HepG2 (cell line): Measurements from ENCODE around the gene TEAD3. TPM values are rescaled to one million over a fixed set of nuclear protein-coding genes. Genes with fewer than 3 reads are reported as not detected.

Experiments used
- FOSL1 ChIP-seq: sonication (generic); formaldehyde crosslinking; IDR thresholded peaks from 2 replicates; pipeline ENCODE4 v1.9.0; 2021; ENCODE audit warnings: missing genetic modification reagents, borderline replicate concordance
- HNRNPL ChIP-seq: fragments of 200-400 bp; formaldehyde crosslinking; IDR thresholded peaks from 2 replicates; pipeline ENCODE4 v1.6.1; 2017; ENCODE audit warnings: mild to moderate bottlenecking, low read depth, low read length
- NRL ChIP-seq: sonication (generic); formaldehyde crosslinking; IDR thresholded peaks from 2 replicates; pipeline ENCODE4 v1.5.0; 2020; ENCODE audit warnings: missing genetic modification reagents, mild to moderate bottlenecking, moderate library complexity, borderline replicate concordance
- ZBTB7A ChIP-seq: sonication (generic); formaldehyde crosslinking; IDR thresholded peaks from 2 replicates; pipeline ENCODE4 v1.8.0; 2022; ENCODE audit warnings: mild to moderate bottlenecking, missing genetic modification reagents
- ZNF33A ChIP-seq: sonication (generic); formaldehyde crosslinking; IDR thresholded peaks from 2 replicates; pipeline ENCODE4 v1.5.1; 2020; ENCODE audit warnings: missing genetic modification reagents, mild to moderate bottlenecking, moderate library complexity, borderline replicate concordance
- ZNF510 ChIP-seq: sonication (generic); formaldehyde crosslinking; IDR thresholded peaks from 2 replicates; pipeline ENCODE4 v1.4.0; 2020; ENCODE audit warnings: low read depth, mild to moderate bottlenecking, missing genetic modification reagents
- ZNF552 ChIP-seq: sonication (generic); formaldehyde crosslinking; IDR thresholded peaks from 2 replicates; pipeline ENCODE4 v1.9.0; 2022; ENCODE audit warnings: missing genetic modification reagents, mild to moderate bottlenecking, borderline replicate concordance
- ZNF563 ChIP-seq: sonication (generic); formaldehyde crosslinking; IDR thresholded peaks from 2 replicates; pipeline ENCODE4 v1.8.0; 2022; ENCODE audit warnings: mild to moderate bottlenecking, moderate library complexity, missing genetic modification reagents
- ZNF605 ChIP-seq: sonication (generic); formaldehyde crosslinking; IDR thresholded peaks from 2 replicates; pipeline ENCODE4 v1.8.0; 2022; ENCODE audit warnings: mild to moderate bottlenecking, missing genetic modification reagents
- polyA plus RNA-seq, 8 experiments: library from polyadenylated mRNA; depleted of rRNA in 3 of 8; stranded (reverse) in 7 of 8; unstranded in 1 of 8; fragments of >200 nt; fragmentation: Illumina TruSeq in 4 of 8; extraction: Trizol in 4 of 8; gene quantifications; 2 replicates each; pipeline versions ENCODE4 v1.2.1 to v1.2.3, GENCODE V29; 2011 to 2016; ENCODE audit warnings: low read depth in 4 of 8, missing spikeins in 1 of 8, mixed read lengths in 1 of 8; ENCODE audit not compliant: insufficient read depth in 1 of 8
- total RNA-seq, 5 experiments: library from RNA; depleted of rRNA; stranded (reverse); fragments of >200 nt; fragmentation: Illumina TruSeq; extraction: Trizol; gene quantifications; 2 replicates each; pipeline ENCODE4 v1.2.3, GENCODE V29; 2016; ENCODE audit warnings: low read depth in 1 of 5
- TF ChIP-seq, protein P1 (sequence below): sonication (generic); formaldehyde crosslinking; IDR thresholded peaks from 2 replicates; pipeline ENCODE4 v1.5.1; 2020; ENCODE audit warnings: missing genetic modification reagents, mild to moderate bottlenecking, borderline replicate concordance
- TF ChIP-seq, protein P2 (sequence below): sonication (generic); formaldehyde crosslinking; IDR thresholded peaks from 2 replicates; pipeline ENCODE4 v1.5.0; 2020; ENCODE audit warnings: missing genetic modification reagents
- TF ChIP-seq, protein P3 (sequence below): sonication (generic); formaldehyde crosslinking; IDR thresholded peaks from 2 replicates; pipeline ENCODE4 v1.4.0; 2020; ENCODE audit warnings: missing genetic modification reagents
- TF ChIP-seq, protein P4 (sequence below), 2 experiments: sonication (generic) in 1 of 2; formaldehyde crosslinking in 1 of 2; IDR thresholded peaks; 2 replicates each; pipeline versions ENCODE4 v1.6.1 to v1.9.0; 2014 to 2022; ENCODE audit warnings: antibody characterized with exemption in 1 of 2, borderline replicate concordance in 1 of 2, inconsistent platforms in 1 of 2, low read depth in 1 of 2, missing genetic modification reagents in 1 of 2
- TF ChIP-seq, protein P5 (sequence below): fragments of 450-650 bp; IDR thresholded peaks from 2 replicates; pipeline ENCODE4 v1.6.1; 2016

The TEAD3 gene
- total and polyA plus RNA-seq, 2 of the 13 experiments (the other 11 are each of a cell fraction or from before 2014, with no cell fraction given): 15.1 to 16.5 TPM

DNA sequence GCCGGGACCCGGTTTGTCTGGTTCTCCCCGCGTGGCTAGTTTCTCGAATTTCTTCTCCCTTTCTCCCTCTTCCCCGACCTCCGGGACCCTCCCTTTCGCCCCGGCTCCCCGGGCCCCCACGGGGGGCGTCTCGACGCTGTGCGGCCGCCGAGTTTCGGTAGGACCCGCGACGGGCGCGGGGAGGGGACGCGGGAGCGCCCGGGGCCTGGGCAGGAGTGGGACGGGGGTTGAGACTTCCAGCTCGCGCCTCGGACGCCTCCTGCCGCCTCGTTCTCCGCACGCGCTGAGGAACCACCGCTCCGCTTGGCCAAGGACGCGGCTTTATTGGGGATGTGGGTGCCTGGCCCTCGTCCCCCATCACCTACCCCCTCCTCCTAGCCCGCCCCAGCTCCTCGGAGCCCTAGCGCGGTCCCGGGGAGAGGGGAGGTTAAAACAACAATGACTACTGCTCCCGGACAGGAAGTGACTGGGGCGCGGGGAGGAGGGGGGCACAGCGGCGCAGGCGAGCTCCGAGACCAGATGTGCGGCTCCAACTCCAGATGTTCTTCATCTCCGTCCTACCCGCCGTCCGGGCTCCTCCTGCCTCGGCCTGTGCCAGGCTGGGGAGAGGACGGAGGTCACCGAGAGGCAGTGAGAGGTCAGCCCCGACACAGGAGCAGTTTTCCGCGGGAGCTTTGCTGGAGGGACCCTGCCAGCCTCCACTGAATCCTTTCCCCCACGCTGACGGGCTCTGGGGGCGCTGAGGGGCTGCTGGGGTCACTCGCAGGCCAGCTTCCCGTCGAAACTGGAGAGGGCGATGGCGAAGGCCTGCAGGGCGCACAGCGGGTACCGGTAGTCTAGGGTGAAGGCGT lies 917 bp upstream of the TEAD3 start (continued):
- TF ChIP-seq, protein P1, sequence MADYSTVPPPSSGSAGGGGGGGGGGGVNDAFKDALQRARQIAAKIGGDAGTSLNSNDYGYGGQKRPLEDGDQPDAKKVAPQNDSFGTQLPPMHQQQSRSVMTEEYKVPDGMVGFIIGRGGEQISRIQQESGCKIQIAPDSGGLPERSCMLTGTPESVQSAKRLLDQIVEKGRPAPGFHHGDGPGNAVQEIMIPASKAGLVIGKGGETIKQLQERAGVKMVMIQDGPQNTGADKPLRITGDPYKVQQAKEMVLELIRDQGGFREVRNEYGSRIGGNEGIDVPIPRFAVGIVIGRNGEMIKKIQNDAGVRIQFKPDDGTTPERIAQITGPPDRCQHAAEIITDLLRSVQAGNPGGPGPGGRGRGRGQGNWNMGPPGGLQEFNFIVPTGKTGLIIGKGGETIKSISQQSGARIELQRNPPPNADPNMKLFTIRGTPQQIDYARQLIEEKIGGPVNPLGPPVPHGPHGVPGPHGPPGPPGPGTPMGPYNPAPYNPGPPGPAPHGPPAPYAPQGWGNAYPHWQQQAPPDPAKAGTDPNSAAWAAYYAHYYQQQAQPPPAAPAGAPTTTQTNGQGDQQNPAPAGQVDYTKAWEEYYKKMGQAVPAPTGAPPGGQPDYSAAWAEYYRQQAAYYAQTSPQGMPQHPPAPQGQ (CRISPR knock-in tag): no peak
- TF ChIP-seq ZBTB7A (0 out of 2 replicates have a peak, but pooled peaks have one; percentile 31), HNRNPL (0 out of 2 replicates have a peak, but pooled peaks have one; percentile 67), ZNF605 (peak; percentile 99), ZNF563 (CRISPR knock-in tag) (peak; percentile 97), ZNF510 (CRISPR knock-in tag) (peak; percentile 84; the same call in 1 of the 2 replicates), FOSL1 (CRISPR knock-in tag) (no peak), ZNF33A (no peak), ZNF552 (peak; percentile 87), NRL (CRISPR knock-in tag) (peak; percentile 68; the same call in 1 of the 2 replicates)
- TF ChIP-seq, protein P2, sequence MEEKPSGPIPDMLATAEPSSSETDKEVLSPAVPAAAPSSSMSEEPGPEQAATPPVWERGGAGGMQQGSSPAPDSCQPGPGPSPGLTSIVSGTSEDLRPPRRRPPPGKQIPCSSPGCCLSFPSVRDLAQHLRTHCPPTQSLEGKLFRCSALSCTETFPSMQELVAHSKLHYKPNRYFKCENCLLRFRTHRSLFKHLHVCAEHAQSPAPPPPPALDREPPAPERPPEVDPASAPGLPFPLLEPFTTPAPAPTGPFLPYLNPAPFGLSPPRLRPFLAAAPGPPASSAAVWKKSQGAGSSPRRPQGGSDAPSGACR (CRISPR knock-in tag): peak; percentile 89
- TF ChIP-seq, protein P3, sequence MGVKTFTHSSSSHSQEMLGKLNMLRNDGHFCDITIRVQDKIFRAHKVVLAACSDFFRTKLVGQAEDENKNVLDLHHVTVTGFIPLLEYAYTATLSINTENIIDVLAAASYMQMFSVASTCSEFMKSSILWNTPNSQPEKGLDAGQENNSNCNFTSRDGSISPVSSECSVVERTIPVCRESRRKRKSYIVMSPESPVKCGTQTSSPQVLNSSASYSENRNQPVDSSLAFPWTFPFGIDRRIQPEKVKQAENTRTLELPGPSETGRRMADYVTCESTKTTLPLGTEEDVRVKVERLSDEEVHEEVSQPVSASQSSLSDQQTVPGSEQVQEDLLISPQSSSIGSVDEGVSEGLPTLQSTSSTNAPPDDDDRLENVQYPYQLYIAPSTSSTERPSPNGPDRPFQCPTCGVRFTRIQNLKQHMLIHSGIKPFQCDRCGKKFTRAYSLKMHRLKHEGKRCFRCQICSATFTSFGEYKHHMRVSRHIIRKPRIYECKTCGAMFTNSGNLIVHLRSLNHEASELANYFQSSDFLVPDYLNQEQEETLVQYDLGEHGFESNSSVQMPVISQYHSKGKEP (CRISPR knock-in tag): 0 out of 2 replicates have a peak, but pooled peaks have one; percentile 53
- TF ChIP-seq, protein P4, sequence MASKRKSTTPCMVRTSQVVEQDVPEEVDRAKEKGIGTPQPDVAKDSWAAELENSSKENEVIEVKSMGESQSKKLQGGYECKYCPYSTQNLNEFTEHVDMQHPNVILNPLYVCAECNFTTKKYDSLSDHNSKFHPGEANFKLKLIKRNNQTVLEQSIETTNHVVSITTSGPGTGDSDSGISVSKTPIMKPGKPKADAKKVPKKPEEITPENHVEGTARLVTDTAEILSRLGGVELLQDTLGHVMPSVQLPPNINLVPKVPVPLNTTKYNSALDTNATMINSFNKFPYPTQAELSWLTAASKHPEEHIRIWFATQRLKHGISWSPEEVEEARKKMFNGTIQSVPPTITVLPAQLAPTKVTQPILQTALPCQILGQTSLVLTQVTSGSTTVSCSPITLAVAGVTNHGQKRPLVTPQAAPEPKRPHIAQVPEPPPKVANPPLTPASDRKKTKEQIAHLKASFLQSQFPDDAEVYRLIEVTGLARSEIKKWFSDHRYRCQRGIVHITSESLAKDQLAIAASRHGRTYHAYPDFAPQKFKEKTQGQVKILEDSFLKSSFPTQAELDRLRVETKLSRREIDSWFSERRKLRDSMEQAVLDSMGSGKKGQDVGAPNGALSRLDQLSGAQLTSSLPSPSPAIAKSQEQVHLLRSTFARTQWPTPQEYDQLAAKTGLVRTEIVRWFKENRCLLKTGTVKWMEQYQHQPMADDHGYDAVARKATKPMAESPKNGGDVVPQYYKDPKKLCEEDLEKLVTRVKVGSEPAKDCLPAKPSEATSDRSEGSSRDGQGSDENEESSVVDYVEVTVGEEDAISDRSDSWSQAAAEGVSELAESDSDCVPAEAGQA (IDR thresholded peaks at IDR 0.05; ENCODE audit: low read depth): 0 out of 2 replicates have a peak, but pooled peaks have one; percentile 4
- TF ChIP-seq, protein P4 (CRISPR knock-in tag; IDR thresholded peaks at IDR 0.05; ENCODE audit: borderline replicate concordance): 0 out of 2 replicates have a peak, but pooled peaks have one; percentile 40
- TF ChIP-seq, protein P5, sequence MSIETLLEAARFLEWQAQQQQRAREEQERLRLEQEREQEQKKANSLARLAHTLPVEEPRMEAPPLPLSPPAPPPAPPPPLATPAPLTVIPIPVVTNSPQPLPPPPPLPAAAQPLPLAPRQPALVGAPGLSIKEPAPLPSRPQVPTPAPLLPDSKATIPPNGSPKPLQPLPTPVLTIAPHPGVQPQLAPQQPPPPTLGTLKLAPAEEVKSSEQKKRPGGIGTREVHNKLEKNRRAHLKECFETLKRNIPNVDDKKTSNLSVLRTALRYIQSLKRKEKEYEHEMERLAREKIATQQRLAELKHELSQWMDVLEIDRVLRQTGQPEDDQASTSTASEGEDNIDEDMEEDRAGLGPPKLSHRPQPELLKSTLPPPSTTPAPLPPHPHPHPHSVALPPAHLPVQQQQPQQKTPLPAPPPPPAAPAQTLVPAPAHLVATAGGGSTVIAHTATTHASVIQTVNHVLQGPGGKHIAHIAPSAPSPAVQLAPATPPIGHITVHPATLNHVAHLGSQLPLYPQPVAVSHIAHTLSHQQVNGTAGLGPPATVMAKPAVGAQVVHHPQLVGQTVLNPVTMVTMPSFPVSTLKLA: no peak
